Iris pigment epithelial cell (primary cell): ENCODE results near the gene E2F4.

Experiments
- DNase-seq: peaks from one replicate; pipeline ENCODE4 v3.0.0-alpha.2; 2011; ENCODE audit warnings: low read depth

E2F4 gene, protein sequence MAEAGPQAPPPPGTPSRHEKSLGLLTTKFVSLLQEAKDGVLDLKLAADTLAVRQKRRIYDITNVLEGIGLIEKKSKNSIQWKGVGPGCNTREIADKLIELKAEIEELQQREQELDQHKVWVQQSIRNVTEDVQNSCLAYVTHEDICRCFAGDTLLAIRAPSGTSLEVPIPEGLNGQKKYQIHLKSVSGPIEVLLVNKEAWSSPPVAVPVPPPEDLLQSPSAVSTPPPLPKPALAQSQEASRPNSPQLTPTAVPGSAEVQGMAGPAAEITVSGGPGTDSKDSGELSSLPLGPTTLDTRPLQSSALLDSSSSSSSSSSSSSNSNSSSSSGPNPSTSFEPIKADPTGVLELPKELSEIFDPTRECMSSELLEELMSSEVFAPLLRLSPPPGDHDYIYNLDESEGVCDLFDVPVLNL

DNA sequence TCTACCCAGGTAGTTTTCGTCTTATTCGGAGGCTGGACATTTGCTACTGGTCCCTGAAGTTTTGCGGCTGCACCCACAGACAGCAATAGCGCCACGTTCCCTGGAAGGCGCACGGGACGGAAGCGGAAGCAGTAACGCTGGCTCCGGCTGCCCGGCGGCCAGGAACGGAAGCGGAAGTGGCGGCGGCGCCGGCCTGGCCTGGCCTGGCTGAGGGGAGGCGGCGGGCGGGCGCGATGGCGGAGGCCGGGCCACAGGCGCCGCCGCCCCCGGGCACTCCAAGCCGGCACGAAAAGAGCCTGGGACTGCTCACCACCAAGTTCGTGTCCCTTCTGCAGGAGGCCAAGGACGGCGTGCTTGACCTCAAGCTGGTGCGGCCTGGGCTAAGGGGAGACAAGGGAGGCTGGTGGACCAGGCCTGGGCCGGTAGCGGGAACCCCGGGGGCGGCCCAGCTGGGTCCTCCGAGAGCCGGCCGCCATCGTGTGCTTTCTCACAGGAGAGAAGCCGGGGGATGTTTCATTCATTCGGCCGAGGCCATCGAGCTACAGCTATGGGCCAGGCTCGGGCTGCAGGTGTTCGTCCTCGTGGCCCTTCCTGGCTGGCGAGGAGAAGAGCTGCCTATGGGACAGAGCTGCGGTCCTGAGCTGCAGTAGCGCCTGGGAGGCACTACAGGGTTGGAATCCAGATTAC lies at the start of gene E2F4:
Gene E2F4, plus strand, starts transcription at position 161 of the 687 bp plus-strand sequence. Its CDS starts 73 bp downstream, at position 234.
- peak; percentile 94 for DNase-seq

DNA sequence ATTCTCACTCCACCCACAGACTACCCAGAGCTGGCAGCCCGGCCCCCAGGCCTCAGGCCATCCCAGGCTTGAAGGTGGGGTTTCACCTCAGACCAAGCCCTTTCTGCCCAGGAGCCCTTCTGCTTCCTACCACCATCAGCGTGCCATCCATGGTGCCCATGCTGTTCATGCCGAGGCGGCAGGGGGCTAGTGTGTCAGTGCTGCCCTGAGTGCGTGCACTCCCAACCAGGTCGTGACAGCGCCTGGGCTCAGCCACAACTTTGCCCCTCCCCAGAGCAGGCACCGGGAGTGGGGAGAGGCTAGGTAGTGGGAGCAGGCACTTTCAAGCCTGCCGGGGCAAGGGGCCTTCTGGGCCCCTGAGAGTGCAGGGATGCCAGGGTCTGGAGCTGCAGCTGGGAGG lies 49.6 kb upstream of the E2F4 start:
- DNase-seq, result no peak

DNA sequence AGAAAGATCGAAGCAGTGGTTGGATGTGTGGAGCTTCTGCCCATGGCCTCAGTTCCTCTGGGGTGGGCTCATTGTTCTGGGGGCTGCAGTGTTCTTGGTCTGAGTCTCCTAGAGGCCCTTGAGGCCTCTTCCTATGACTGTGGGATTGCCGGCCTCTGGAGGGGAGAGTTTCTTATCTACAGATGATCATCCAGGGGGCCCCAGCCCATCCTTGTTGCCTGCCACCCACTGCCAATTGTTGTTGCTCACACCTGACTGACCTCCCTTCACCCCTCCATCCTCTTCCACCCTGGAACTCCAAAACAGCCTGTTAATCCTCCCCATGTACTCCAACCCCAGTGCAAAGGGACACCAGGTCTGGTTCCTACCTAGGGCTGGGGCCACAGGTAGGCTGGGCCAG lies 47.0 kb upstream of the E2F4 start:
- DNase-seq, result no peak

DNA sequence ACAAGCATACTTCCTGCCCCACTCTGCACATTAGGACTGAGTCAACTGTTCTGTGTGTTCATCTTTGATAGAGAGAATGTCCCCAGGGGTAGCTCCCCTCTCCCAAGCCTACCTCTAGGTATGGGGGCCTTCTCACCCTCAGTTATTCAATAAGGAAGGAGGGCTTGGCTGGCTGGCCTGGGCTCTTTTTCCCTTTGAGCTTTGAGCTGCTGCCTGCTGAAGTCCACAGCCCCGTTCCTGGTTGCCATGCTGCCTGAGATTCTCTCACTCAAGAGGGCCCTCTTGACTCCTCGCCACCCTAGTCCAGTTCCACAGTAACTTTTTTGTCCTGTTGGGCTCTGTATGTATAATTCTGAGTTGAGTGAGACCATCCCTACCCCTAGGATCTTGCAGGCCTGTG lies 46.2 kb upstream of the E2F4 start:
- DNase-seq, result no peak

DNA sequence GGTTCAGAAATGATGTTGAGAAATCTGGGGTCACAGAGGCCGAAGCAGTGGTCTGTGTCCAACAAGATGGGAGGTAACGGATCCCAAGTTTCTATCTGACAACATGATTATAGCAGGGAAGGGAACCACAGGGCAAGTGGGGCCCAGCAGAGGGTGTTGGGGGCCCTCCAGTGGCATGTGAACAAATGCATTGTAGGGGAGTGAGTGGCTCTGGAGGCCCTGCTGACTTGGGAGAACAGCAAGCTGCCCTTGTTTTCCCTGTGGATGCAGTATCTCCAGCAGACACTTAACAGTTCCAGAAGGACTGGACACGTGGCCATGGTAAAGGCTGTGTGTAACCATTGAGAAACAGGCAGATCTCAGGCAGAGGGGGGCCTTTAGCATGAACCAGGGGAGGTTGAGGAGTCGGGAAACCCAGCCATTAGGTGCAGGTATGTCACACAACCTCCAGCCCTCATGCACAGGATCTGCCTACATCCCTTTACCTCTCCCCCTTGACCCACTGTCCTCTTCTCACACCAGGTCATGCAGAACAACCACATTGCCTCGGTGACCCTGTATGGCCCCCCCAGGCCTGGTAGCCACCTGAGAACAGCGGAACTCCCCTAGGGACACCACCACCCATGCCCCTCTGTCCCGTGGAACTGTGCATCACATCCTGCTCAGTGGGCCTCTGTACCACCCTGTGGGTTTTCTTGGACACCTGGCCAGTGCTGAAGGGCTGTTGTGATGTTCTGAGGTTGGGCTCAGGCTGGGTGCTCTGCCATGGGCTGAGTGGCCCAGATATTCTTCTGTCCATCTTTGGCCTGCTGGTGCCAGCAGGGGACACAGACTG lies 45.2 kb upstream of the E2F4 start:
- DNase-seq, result no peak

DNA sequence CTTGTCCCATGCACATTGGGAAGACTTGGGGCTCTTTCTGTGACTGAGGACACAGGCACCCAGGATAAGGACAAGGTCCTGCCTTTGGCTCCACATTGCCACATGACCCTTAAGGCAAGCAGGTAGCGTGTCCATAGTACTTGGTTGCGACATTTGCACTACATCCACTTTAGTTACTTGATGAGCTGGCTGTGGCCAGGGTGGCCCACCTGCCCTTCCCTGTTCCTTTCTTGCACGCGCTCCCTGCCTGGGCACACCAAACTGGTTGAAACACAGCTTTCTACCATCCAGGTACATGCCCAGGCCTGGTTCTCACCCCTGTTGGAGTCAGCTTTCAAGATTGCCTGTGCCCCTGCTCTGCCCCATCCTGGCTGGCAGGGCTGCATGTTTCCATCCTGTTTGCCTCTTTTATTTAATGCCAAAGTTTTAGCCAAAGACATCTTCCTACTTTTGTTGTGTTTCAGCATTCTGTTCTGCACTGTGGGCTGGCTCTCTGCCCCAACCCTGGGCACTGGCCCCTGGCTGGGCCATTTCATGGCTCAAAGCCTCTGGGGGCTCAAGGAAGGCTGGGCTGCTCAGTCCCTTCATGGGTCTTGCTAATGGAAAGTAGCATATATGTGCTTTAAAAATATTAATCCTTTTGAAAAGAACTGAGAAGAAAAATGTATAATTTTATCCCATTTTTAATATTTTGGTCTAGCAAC lies 44.4 kb upstream of the E2F4 start:
- no peak for DNase-seq

DNA sequence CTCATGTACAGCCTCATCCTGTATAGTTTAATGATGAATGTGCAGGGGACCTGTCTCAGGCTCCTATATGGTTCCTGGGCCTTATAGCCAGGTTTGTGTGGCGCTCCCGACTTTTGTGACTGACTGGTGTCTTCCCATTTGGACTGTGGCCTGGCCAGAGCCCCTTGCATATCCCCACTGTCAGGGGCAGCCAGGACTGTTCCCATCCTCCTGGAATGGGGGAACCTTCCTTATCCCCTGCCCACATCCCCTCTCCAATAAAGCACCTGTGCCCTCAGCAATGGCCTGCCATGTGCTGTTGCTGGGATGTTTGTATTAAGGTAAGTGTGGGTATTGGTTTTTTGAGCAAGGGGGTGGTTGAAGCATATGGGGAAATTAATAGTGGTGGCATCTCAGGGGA lies 43.7 kb upstream of the E2F4 start:
- DNase-seq, result no peak

DNA sequence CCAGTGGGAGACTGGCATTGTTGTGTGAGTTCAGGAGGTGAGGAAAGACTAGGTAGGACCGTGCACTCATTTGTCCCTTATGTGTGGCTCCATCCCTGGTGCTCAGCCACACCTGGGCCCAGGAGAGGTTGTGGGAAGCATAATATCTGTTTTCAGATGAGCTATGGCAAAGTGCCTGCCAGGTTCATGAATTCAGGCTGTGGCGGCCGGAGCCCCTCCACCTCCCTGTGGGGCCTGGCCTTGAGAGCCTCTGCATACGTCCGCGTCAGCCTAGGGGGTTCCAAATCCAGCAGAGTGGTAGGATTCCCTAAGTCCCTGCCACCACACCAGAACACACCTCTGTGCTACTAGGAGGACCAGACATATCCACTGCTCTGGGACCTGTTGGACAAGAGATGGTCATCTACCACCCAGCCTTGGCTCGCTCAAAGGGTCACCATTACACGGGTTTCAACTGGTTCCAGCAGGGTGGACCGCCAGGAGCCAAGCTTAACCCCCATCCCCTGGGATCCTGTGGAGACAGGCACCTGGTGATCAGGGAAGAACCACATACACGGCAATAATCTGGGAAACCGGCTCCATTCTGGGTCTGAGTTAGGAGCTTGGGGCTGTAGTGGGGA lies 43.2 kb upstream of the E2F4 start:
- DNase-seq, result no peak

DNA sequence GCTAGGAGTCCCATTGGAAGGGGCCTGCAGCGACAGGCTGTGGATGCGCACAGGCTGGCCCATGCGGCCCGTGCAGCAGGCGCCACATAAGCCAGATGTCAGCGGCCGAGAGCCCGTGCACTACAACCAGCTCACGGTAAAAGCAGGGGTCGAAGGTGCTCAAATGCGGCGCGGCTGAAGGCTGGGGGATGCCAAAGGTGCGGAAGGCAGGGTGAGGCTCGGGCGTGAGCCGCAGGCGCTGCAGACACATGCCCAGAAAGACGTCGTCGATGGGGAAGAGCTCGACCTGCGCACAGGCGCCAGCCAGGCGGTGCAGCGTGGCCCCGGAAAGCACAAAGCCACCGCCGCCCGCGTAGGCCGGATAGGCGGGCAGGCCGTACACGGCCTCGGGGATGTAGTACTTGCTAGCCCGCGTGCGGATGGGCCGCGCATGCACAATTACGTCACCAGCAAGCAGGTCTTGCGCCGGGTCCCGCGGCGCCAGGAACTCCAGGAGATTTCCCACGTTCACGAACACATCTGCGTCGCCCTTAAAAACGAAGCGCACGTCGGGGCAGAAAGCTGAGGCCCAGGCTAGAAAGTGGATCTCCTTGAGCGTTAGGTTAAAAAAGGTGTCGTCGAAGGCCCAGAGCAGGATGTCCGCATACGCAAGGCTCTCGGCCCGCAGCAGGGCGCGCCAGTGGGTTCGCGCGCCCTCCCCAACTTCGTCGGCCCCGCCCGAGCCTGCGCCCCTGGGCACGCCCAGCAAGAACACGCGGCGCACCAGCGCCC lies 42.5 kb upstream of the E2F4 start:
- DNase-seq, result no peak

DNA sequence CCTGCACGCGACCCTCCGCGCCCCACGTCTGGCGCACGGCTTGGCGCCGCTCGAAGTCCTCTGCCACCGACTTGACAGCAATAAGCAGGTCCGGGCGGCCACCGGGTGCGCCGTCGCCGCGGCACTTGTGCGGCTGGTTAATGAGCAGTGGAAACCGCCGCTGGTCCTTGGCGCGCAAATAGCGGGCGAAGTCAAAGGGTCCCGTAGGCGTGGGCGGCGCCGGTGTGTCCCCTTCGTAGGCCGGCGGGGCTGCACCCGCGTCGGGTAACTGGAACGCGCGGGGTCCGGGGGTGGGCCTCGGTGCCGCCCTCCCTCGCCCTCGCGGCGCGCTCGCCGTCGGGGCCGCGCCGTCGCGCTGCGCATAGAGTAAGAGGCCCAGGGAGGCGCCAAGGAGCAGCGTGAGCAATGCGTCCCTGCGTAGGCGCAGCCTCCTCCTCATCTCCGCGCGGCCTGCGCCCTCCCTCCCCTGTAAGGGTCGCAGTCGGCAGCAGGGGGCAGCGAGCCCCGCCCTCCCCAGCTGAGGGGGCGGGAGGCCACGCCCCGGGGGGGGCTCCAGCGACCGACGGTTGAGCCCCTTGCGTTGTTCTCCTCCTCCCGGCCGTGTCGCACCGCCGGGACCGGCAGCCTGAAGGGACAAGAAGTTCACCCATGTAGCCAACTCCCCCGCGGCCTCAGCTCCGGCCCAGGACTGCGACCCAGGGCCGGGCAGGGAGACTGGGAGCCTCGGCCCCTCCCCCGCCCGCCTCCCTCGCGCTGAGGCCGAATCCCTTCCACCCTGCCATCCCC lies 41.7 kb upstream of the E2F4 start:
- DNase-seq, result peak; percentile 75

DNA sequence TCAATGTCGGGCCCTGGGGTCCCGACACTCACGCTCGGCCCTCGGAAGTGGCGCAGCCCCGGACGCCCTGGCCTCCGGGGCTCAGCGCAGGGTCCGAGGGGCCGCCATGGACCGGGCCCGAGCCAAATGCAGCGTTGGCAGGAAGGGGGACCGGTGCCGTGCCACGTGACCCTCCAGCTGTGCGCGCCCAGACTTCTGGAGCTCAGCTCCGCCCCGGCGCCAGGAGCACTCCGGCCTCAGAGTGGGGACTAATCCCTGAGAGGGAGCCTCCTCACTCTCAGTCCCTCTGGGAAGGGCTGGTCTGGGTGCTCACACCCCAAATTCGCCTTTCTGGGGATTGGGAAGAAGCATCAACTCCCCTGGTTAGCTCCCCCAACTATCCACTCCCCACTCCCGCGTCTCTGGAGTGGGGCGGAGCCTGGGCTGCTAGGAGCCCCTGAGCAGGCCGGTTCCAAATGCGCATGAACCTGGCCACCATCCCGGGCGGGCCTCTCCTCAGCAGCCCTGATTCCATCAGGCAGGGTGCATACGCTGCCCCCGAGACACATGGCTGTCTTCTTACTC lies 41.0 kb upstream of the E2F4 start, which contains the start of gene B3GNT9:
Gene B3GNT9, minus strand, starts transcription at position 166 of the 564 bp plus-strand sequence. CDS start 513 bp downstream, outside the sequence.
- peak; percentile 81 for DNase-seq

DNA sequence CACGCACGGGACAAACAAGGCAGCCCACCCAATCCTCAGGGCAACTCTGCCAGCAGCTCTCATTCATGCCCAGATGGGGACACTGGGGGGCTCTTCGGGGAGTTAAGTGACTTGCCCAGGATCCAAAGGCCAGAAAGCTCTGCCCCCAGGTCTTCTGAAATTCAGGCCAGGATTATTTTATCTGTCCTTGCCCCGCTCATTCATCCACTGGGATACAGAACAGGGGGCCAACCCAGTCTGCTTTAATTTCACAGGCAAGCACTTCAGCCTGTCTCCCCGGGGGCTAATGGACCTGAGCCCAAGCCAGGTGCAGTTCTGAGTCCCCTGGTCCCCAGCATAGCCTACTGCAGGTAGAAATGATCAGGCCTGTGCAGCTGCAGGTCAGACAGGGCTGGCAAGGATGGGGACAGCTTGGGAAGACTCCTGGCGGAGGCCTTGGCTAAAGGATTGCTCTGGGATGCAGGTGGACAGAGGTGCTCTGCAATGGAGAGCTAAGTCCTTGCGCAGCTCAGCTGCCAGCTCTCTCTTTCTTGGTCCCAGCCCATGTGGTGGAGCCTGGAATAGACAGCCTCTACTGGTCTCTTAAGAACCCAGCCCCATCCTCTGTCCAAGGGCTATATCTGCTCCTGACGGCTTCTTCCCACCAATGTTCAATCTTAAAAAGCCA lies 40.4 kb upstream of the E2F4 start:
- no peak for DNase-seq

DNA sequence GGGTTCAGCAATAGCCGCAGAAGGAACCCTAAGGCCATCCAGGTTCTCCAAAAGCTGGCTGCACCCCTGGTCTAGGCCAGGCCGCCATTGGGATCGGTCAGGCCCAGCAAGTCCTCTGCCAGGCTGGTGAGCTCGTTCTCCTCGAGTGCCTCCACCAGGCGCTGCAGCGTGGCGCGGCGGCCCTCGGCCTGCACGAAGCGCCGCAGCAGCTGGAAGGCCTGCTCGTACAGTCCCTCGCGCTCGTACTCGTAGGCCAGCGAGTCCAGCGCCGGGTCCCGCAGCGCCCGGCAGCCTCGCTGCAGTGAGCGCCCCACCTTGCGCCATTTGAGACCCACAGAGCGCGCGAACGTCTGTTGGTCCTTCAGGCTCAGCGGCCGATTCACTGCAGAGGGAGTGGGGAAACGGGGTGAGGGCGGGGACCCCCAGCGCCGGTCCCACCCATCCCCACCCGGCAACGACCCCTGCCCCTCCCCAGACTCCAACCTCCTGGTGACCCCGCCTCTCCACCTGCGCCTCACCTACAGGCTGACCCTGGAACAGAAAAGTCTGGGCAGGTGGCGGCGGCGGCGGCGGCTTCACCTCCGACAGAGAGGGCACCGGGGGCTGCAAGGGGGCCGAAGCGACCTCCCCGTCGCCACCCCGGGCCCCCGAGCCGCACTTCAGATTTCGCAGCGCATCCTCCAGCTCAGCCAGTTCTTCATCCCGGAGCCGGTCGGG lies 37.2 kb upstream of the E2F4 start:
- no peak for DNase-seq

DNA sequence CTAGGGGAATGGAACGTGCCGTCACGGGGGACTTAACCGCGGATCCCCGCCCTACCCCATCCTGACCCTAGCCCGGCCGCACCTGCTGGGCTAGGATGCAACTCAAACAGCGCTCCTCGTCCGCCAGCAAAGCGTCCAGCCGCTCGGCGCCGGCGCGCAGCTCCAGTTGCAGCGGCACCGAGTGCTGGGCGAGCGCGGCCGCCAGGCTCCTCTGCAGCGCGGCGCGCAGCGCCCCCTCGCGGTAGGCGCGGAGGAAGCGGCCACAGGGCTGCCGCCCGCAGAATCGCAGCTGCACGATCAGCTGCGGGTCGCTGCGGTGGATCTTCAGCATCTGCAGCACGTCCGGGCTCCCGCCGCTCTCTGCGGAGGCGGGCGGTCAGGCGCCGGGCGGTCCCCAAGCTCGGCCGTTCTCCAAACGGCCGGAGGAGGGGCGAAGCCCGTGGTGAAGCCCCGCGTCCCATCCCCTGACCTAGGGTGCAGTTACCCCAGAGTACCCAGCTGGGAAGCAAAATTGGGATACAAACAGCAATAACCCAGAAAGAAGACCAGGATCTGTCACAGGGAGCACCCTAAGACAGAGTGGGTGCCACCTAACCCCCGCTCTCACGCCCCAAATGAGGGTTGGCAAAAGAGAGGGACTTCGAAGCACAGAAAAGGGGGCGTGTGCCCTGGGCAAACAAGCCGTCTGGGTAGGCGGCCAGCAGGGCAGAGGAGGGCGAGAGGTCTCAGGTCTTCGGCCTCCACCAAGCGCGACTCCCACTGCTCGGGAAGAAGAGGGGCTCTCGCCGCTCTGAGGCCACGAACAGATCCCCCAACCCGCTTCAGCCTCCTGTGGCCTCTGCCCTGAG lies 36.4 kb upstream of the E2F4 start:
- peak; percentile 69 for DNase-seq

DNA sequence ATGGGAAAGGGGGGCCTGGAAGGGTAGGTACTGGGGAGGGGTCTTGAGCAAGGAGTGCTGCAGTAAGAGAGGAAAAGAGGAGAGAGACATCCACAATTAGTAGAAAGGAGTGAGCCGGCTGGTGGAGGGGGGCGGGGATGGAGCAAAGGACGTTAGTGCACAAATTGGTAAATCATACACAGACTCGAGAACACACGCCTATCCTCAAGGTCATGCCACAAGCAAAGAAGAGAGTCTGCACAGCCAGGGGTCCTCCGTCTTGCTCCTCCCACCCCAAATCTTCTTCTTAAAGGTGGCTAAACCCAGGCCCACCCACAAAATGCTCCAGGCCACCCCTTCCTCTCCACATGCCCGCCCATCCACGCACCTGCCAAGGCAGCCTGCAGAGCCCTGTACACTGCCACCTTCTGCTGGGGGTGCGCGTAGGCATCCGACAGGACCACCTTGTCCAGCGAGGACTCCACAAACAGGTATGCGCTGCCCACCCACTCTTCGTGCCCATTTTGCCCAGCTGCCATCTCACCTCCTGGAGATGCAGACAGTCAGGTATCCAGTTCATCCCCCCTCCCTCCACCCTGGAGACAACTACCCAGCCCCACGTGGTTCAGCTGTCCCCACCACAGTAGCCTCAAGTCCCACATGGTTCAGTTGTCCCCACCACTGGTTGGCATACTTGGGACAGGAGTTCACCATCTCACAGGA lies 35.7 kb upstream of the E2F4 start:
- no peak for DNase-seq

DNA sequence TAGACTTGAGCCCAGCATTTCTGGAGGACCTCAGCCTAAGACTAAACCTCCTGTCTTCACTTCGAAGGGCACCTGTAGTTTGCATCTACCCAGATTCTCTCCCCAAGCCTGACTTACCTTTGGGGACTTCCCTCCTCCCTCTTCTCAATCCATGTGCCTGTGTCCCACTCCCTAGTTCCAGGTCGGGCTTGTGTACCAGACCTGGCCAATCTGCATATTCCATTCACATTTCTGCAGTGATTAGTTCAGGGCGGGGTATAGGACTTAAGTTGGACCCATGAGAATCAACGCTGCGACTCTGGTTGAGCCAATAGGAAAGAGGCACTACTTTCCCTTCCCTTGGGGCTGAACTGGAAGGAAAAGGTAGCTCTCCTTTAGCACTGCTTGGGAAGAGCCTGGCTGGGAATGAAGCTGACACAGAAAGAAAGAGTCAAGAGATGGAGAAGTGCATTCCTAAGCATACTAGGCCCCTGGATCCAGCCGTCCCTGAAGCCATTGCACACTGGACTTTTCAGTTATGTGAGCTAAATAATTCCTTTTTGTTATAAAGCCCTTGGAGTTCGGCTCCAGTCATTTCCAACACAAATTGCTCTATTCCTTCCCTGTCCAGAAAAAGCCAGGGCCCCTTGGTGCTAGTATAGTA lies 34.7 kb upstream of the E2F4 start:
- no peak for DNase-seq
